HAP-1 (cell line): ENCODE results near the gene CDC16.

Source experiments
- DNase-seq, 2 experiments: peaks; one replicate each; pipeline ENCODE4 v3.0.0-alpha.2; 2016 to 2020; ENCODE audit warnings: low spot score in 2 of 2
- H3K27me3 ChIP-seq: fragments of 250-450 bp; sonication (Bioruptor Pico); 2 replicates; pipeline ENCODE4 v1.5.1; 2020; ENCODE audit warnings: low read depth, mild to moderate bottlenecking, moderate library complexity
- H3K36me3 ChIP-seq: fragments of 250-450 bp; sonication (Bioruptor Pico); replicated peaks from 2 replicates; pipeline ENCODE4 v1.5.1; 2020; ENCODE audit warnings: mild to moderate bottlenecking
- H3K4me1 ChIP-seq: fragments of 250-450 bp; sonication (Bioruptor Pico); 2 replicates; pipeline ENCODE4 v1.5.1; 2020; ENCODE audit warnings: mild to moderate bottlenecking
- H3K4me3 ChIP-seq: fragments of 250-450 bp; sonication (Bioruptor Pico); 2 replicates; pipeline ENCODE4 v1.5.1; 2020; ENCODE audit warnings: mild to moderate bottlenecking, moderate library complexity
- H3K9me3 ChIP-seq: fragments of 250-450 bp; sonication (Bioruptor Pico); 2 replicates; pipeline ENCODE4 v1.5.1; 2020; ENCODE audit warnings: mild to moderate bottlenecking, moderate library complexity
- in situ Hi-C: fragments of 300-500 bp; cut with MboI; formaldehyde crosslinking; loops from 3 replicates; pipeline ENCODE4 v1.14.3; 2020; ENCODE audit warnings: low sequenced_read_pairs, inconsistent platforms, mixed read lengths

CDC16 gene

GRCh38 chr13:114309806-114310410 is 75.2 kb downstream of the CDC16 start:
- no peak for DNase-seq
- H3K9me3 ChIP-seq: no peaks in the 10 kb centered on the region
- H3K4me1 ChIP-seq: peaks cover 15% of the 10 kb centered on the region

DNA sequence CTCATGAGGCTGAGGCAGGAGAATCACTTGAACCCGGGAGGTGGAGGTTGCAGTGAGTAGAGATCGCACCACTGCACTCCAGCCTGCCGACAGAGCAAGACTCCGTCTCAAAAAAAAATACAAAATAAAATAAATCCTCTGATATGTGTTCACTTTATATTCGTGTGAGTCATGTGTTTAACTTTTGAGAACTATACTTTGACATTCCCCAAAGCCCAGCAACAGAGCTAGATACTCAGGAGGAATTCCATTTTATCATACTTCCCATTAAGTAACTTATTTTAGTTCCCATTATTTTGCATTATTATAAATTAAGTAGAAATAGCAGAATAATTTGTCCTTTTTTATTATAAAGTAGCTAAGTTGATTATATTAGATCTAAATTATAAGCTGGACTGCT is 76.3 kb downstream of the CDC16 start:
- DNase-seq: no peak
- in situ Hi-C loops: no loop called here

More at GRCh38 chr13:114309806-114310410, 75.2 kb downstream of the CDC16 start:
- Histone ChIP-seq H3K36me3 (peaks cover 9% of the 10 kb centered on the region), H3K4me3 (no peak overlapping the region), H3K27me3 (no peaks in the 10 kb centered on the region)
- in situ Hi-C loops: no loop called here

GRCh38 chr13:114311387-114311786 is 76.7 kb downstream of the CDC16 start:
- no peak for DNase-seq
- in situ Hi-C loops: no loop called here
- H3K27me3 ChIP-seq: no peaks in the 10 kb centered on the region
- no peak overlapping the region for H3K4me3 ChIP-seq
- peaks cover 9% of the 10 kb centered on the region for H3K36me3 ChIP-seq
- no peaks in the 10 kb centered on the region for H3K9me3 ChIP-seq
- H3K4me1 ChIP-seq: peaks cover 18% of the 10 kb centered on the region

More for the DNA sequence above, 76.3 kb downstream of the CDC16 start:
- H3K4me1 ChIP-seq: peaks cover 17% of the 10 kb centered on the region
- H3K27me3 ChIP-seq: no peaks in the 10 kb centered on the region
- H3K9me3 ChIP-seq: no peaks in the 10 kb centered on the region
- peaks cover 9% of the 10 kb centered on the region for H3K36me3 ChIP-seq
- no peak overlapping the region for H3K4me3 ChIP-seq

GRCh38 chr13:114311908-114312307 is 77.2 kb downstream of the CDC16 start:
- Histone ChIP-seq H3K27me3 (no peaks in the 10 kb centered on the region), H3K4me1 (peaks cover 18% of the 10 kb centered on the region), H3K36me3 (peaks cover 10% of the 10 kb centered on the region), H3K9me3 (no peaks in the 10 kb centered on the region), H3K4me3 (no peak overlapping the region)
- in situ Hi-C loops: no loop called here
- peak in 1 of 2 experiments; percentile 41 for DNase-seq

DNA sequence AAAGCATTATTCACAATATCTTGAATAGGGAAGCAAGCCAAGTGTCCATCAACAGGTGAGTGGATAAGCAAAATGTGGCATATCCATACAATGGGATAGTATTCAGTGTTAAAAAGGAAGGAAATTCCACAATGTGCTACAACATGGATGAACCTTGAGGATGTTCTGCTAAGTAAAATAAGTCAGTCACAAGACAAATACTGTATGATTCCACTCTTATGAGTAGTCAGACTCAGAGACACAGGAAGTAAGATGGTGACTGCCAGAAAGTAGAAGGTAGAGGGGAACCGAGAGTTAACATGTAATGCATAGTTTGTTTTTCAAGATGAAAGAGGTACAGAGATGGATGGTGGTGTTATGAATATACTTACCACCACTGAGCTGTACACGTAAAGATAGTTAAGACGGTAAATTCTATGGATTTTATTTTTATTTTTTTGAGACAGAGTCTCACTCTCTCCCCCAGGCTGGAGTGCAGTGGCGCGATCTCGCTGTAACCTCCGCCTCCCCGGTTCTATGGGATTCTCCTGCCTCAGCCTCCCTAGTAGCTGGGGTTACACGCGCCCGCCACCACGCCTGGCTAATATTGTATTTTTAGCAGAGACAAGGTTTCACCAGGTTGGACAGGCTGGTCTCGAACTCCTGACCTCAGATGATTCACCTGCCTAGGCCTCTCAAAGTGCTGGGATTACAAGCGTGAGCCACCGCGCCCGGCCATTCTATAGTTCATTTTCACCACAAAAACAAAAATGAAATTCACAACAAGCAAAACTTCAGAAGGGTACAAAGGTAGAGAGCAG is 78.6 kb downstream of the CDC16 start:
- peaks cover 7% of the 10 kb centered on the region for H3K36me3 ChIP-seq
- no peaks in the 10 kb centered on the region for H3K9me3 ChIP-seq
- H3K27me3 ChIP-seq: no peaks in the 10 kb centered on the region
- peak overlapping the region; percentile 62 for H3K4me3 ChIP-seq
- DNase-seq: no peak
- H3K4me1 ChIP-seq: peaks cover 18% of the 10 kb centered on the region
- in situ Hi-C loops: no loop called here

DNA sequence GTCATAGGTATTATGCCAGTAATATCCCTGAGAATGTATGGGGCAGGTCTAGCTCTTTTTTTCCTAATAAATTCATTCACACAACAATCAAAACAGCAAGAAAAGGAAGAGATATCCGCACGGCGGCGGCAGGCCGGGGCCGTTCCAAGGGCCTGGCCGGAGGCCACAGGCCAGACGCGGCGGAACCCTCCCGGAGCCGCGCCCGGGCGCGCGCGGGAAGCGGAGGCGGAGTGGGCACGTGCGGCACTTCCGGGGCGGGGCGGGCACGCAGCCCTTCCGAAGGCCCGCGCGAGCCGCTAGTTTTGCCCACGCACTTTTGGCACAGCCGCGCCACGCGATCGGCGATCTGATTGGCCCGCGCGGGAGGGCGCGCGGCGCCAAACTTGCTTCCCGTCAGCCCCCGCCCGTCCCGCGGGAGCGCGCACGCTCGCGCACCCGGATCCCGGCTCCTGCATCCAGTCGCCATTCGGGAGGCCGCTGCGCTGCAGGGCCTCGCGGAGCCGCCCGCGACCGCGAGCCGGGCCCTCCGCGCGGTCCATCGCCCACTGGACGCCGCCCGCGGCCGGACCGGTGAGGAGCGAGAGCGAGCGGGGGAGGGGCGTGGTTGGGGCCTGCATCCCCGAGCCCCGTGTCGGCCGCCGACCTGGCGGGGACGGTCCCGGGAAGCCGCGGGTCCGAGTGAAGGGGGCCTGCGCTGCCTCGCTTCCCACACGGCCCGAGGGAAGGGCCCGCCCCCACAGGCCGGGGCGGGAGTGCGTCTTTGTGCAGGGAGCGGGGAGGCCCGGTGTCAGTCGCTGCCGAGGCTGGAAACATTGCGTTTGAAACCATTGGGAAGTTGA is 79.6 kb downstream of the CDC16 start, which contains the start of gene CHAMP1:
Gene CHAMP1 (plus strand): TSS at position 430 of the 839 bp plus-strand sequence. CDS start 9,340 bp downstream, outside the sequence.
- H3K27me3 ChIP-seq: no peaks in the 10 kb centered on the region
- in situ Hi-C loops: no loop called here
- peaks cover 7% of the 10 kb centered on the region for H3K36me3 ChIP-seq
- peak; percentile 91 to 96 for DNase-seq
- H3K4me1 ChIP-seq: peaks cover 18% of the 10 kb centered on the region
- peak within 1 kb of the TSS; percentile 62 for H3K4me3 ChIP-seq
- no peaks in the 10 kb centered on the region for H3K9me3 ChIP-seq

DNA sequence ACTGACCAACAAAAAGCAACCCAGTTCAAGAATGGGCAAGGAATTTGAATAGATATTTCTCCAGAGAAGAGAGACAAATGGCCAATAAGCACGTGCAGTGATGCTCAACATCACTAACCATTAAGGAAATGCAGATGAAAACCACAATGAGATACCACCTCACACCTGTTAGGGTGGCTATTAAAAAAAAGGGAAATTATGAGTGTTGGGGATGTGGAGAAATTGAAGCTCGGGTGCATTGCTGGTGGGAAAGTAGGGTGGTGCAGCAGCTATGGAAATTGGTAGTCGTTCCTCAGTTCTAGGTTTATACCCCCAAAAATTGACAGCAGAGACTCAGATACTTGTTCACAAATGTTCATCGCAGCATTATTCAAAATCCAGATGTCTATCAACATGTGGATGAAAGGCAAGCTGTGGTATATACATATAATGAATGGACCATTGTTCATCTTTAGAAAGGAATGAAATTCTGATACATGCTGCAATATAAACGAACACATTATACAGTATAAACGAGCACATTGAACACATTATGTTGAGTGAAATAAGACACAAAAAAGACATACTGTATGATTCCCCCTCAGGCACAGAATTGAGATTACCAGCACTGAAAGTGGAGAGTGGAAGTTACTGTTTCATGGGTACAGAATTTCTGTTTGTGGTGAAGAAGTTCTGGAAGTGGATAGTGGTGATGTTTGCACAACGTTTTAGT is 80.5 kb downstream of the CDC16 start:
- no peaks in the 10 kb centered on the region for H3K9me3 ChIP-seq
- peak overlapping the region; percentile 62 for H3K4me3 ChIP-seq
- H3K27me3 ChIP-seq: no peaks in the 10 kb centered on the region
- DNase-seq: peak in 1 of 2 experiments; percentile 44
- H3K4me1 ChIP-seq: peaks cover 18% of the 10 kb centered on the region
- in situ Hi-C loops: no loop called here
- peaks cover 12% of the 10 kb centered on the region for H3K36me3 ChIP-seq

GRCh38 chr13:114318624-114319023 is 83.9 kb downstream of the CDC16 start:
- Histone ChIP-seq H3K4me3 (no peak overlapping the region), H3K27me3 (no peaks in the 10 kb centered on the region), H3K4me1 (peaks cover 5% of the 10 kb centered on the region), H3K36me3 (peaks cover 37% of the 10 kb centered on the region), H3K9me3 (no peaks in the 10 kb centered on the region)
- in situ Hi-C loops: no loop called here
- DNase-seq: no peak

DNA sequence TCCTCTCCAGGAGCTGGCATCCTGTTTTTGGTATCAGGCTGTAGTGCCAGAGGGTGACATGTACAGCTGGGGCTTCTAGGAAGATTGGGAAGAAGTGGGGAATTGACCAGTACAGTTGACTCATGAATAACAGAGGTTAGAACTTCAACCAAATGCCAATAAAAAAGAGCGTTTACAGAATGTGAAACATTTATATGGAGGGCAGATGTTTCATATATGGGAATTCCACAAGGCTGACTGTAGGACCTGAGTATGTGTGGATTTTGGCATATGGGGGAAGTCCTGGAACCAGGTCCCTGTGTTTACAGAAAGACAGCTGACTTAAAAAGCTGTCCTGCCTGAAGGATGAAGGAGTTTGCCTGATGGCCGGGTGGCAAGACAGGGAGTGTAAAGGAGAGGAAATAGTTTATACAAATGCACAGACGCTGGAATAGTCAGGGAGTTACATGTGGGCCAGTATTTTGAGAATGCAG is 84.8 kb downstream of the CDC16 start:
- DNase-seq: no peak
- Histone ChIP-seq H3K4me3 (no peak overlapping the region), H3K36me3 (peaks cover 45% of the 10 kb centered on the region), H3K27me3 (no peaks in the 10 kb centered on the region), H3K9me3 (no peaks in the 10 kb centered on the region), H3K4me1 (peaks cover 3% of the 10 kb centered on the region)
- in situ Hi-C loops: no loop called here

- in situ Hi-C loops: no loop called here
- Histone ChIP-seq H3K4me3 (no peak overlapping the region), H3K4me1 (peaks cover 3% of the 10 kb centered on the region), H3K9me3 (no peaks in the 10 kb centered on the region), H3K27me3 (no peaks in the 10 kb centered on the region), H3K36me3 (peaks cover 51% of the 10 kb centered on the region)
- no peak for DNase-seq
These were observed 85.4 kb downstream of the CDC16 start for GRCh38 chr13:114320065-114320464.

GRCh38 chr13:114321256-114321655 is 86.6 kb downstream of the CDC16 start:
- no peaks in the 10 kb centered on the region for H3K27me3 ChIP-seq
- peaks cover 61% of the 10 kb centered on the region for H3K36me3 ChIP-seq
- in situ Hi-C loops: no loop called here
- DNase-seq: no peak
- H3K4me1 ChIP-seq: no peaks in the 10 kb centered on the region
- no peaks in the 10 kb centered on the region for H3K9me3 ChIP-seq
- no peak overlapping the region for H3K4me3 ChIP-seq
